ENCODE measurements around the gene PRRC1.

DNA sequence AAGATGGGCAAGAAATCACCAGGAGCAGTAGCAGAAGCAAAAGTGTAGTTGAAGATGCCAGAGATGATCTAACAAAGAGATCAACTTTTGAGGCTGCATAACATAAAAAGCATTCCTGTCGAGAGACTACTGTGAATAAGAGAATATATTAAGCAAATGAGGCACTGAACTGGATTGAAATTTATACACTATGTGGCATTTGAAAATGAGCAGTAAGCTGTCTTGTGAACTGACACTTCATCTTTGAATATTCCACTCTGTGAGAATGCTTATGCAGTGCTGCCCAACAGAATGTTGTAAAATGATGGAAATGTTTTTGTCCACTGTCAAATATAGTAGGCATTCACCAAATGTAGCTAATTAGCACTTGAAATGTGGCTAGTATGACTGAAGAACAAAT lies 18.9 kb upstream of the PRRC1 start:
- TF ChIP-seq POLR2A (IDR thresholded peaks at IDR 0.05) (no peak), CTCF (IDR thresholded peaks at IDR 0.05) (no peak)

Measured in vagina (tissue), 2 donors.